Prostate gland (tissue), 2 donors: ENCODE measurements around the gene C4orf50. TPM values are rescaled to one million over a fixed set of nuclear protein-coding genes. Genes with fewer than 3 reads are reported as not detected.

Source experiments
- DNase-seq: peaks from one replicate; pipeline ENCODE4 v3.0.0-alpha.2; 2019; ENCODE audit warnings: low spot score
- H3K27ac ChIP-seq, 2 donors: fragments of 200-600 bp; sonication (generic); 2 replicates each; pipeline ENCODE4 v1.5.1; 2017 to 2019
- H3K27me3 ChIP-seq: fragments of 200-600 bp; sonication (generic); replicated peaks from 2 replicates; pipeline ENCODE4 v1.5.1; 2019; ENCODE audit not compliant: insufficient read depth
- H3K36me3 ChIP-seq, 2 donors: fragments of 200-600 bp; sonication (generic); 1 replicate in 1 of 2; 2 replicates in 1 of 2; pipeline versions ENCODE4 v1.5.1 to v1.8.1; 2017 to 2019
- H3K4me1 ChIP-seq: fragments of 200-600 bp; sonication (generic); replicated peaks from 2 replicates; pipeline ENCODE4 v1.5.1; 2019
- H3K4me3 ChIP-seq, 2 donors: fragments of 200-600 bp; sonication (generic); 2 replicates each; pipeline ENCODE4 v1.5.1; 2017 to 2019
- H3K9me3 ChIP-seq: fragments of 200-600 bp; sonication (generic); 2 replicates; pipeline ENCODE4 v1.5.1; 2017
- CTCF ChIP-seq, 4 experiments: fragments of 200-600 bp in 2 of 4; fragments of 450-650 bp in 2 of 4; sonication (generic) in 2 of 4; IDR thresholded peaks; 1 replicate in 3 of 4; 2 replicates in 1 of 4; pipeline ENCODE4 v1.5.1; 2016 to 2019; ENCODE audit warnings: antibody characterized with exemption in 4 of 4, mild to moderate bottlenecking in 2 of 4, moderate library complexity in 2 of 4
- POLR2A ChIP-seq: fragments of 450-650 bp; IDR thresholded peaks from one replicate; pipeline ENCODE4 v1.6.1; 2016; ENCODE audit warnings: antibody characterized with exemption, mild to moderate bottlenecking
- POLR2AphosphoS5 ChIP-seq: sonication (generic); formaldehyde crosslinking; IDR thresholded peaks from one replicate; pipeline ENCODE4 v1.6.1; 2017; ENCODE audit warnings: antibody characterized with exemption
- whole genome bisulfite sequencing: methylation state at CpG from one replicate; pipeline ENCODE4 v1.1.5; 2018; 5-methylcytosine and 5-hydroxymethylcytosine counted together
- intact Hi-C: fragments of 100-400 bp; cut with DNase I; formaldehyde crosslinking; loops from one replicate; pipeline ENCODE4 v1.14.2; 2022
- total RNA-seq, 2 donors: library from RNA; depleted of rRNA; stranded (reverse); fragments of >200 nt; gene quantifications; one replicate each; pipeline ENCODE4 v1.1.0, GENCODE V29; 2016

Gene C4orf50
- total RNA-seq, 2 donors from 2014 or later = 0.87 to 2.8 TPM

DNA sequence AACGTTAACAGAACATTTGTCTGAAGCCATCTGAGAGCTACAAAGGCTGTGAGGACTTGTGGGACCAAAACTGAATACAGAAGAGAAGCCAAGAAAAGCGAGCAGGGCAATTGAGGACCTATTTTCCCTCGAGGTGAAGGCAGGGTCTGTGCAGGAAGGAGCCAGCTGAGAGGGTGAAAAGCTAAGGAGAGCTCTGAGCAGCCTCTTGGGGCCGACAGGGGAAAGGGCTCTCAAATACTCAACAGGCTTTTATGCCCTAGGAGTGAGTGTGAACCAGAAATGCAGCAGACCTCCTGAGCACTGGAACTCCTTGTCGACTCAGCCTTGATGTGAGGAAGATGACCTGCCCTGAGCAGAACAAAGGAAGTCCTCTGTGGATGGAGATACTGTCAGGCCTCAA is 54.2 kb downstream of the C4orf50 start:
- intact Hi-C loops = no loop called here
- 45% methylated on average over 5 of the region's 5 CpGs for WGBS
- H3K4me3 ChIP-seq = no peak overlapping the region
- no peak for DNase-seq
- no peaks in the 10 kb centered on the region for H3K4me1 ChIP-seq
- H3K9me3 ChIP-seq = no peaks in the 10 kb centered on the region
- H3K27me3 ChIP-seq = no peaks in the 10 kb centered on the region
- no peak overlapping the region for H3K27ac ChIP-seq
- TF ChIP-seq POLR2A = no peak
- TF ChIP-seq POLR2AphosphoS5 = no peak
- TF ChIP-seq CTCF (IDR thresholded peaks at IDR 0.05) = no peak
- H3K36me3 ChIP-seq = no peaks in the 10 kb centered on the region

GRCh38 chr4:5963611-5964010 is 54.6 kb downstream of the C4orf50 start:
- intact Hi-C loops = no loop called here
- WGBS = 34% methylated on average over 2 of the region's 2 CpGs
- H3K27me3 ChIP-seq = no peaks in the 10 kb centered on the region
- no peak overlapping the region for H3K27ac ChIP-seq
- H3K9me3 ChIP-seq = no peaks in the 10 kb centered on the region
- no peak for DNase-seq
- TF ChIP-seq POLR2AphosphoS5 (no peak), CTCF (IDR thresholded peaks at IDR 0.05) (no peak), POLR2A (no peak)
- H3K4me3 ChIP-seq = no peak overlapping the region
- no peaks in the 10 kb centered on the region for H3K36me3 ChIP-seq
- no peaks in the 10 kb centered on the region for H3K4me1 ChIP-seq

- Histone ChIP-seq H3K9me3 (no peaks in the 10 kb centered on the region), H3K4me3 (no peak overlapping the region), H3K36me3 (no peaks in the 10 kb centered on the region), H3K4me1 (no peaks in the 10 kb centered on the region), H3K27me3 (no peaks in the 10 kb centered on the region), H3K27ac (no peak overlapping the region)
- 70% methylated on average over 6 of the region's 6 CpGs for WGBS
- DNase-seq = no peak
- intact Hi-C loops = no loop called here
- TF ChIP-seq POLR2A = no peak
- TF ChIP-seq CTCF (IDR thresholded peaks at IDR 0.05) = no peak
- no peak for TF ChIP-seq POLR2AphosphoS5
Observed at GRCh38 chr4:5962416-5962815, 55.8 kb downstream of the C4orf50 start.

GRCh38 chr4:5960252-5960880 is 57.9 kb downstream of the C4orf50 start:
- no peaks in the 10 kb centered on the region for H3K4me1 ChIP-seq
- H3K9me3 ChIP-seq = no peaks in the 10 kb centered on the region
- DNase-seq = no peak
- 86% methylated on average over 13 of the region's 13 CpGs for WGBS
- intact Hi-C loops = no loop called here
- H3K27ac ChIP-seq = no peak overlapping the region
- H3K4me3 ChIP-seq = no peak overlapping the region
- no peaks in the 10 kb centered on the region for H3K27me3 ChIP-seq
- no peaks in the 10 kb centered on the region for H3K36me3 ChIP-seq
- TF ChIP-seq POLR2A (no peak), CTCF (IDR thresholded peaks at IDR 0.05) (no peak), POLR2AphosphoS5 (no peak)

- H3K4me3 ChIP-seq = no peak overlapping the region
- no peaks in the 10 kb centered on the region for H3K36me3 ChIP-seq
- intact Hi-C loops = no loop called here
- no peak for TF ChIP-seq POLR2AphosphoS5
- TF ChIP-seq POLR2A = no peak
- TF ChIP-seq CTCF (IDR thresholded peaks at IDR 0.05) = no peak
- WGBS = 36% methylated on average over 20 of the region's 20 CpGs
- no peaks in the 10 kb centered on the region for H3K27me3 ChIP-seq
- H3K9me3 ChIP-seq = no peaks in the 10 kb centered on the region
- no peak overlapping the region for H3K27ac ChIP-seq
- no peaks in the 10 kb centered on the region for H3K4me1 ChIP-seq
- DNase-seq = no peak
Observed at GRCh38 chr4:5959211-5959982, 58.8 kb downstream of the C4orf50 start.
